Mesenchymal stem cell (in vitro differentiated cells and primary cell): ENCODE data around the gene RIMS1.

Experiments
- DNase-seq: peaks from one replicate; pipeline ENCODE4 v3.0.0-alpha.2; 2013
- H2AFZ ChIP-seq: one replicate; pipeline ENCODE4 v1.6.1; 2013; ENCODE audit warnings: low read depth, mild to moderate bottlenecking, control low read depth, inconsistent platforms, low read length, moderate library complexity
- H2AK5ac ChIP-seq: 2 replicates; pipeline ENCODE4 v1.6.1; 2013; ENCODE audit warnings: low read length, moderate library complexity, mild to moderate bottlenecking, inconsistent platforms; ENCODE audit not compliant: severe bottlenecking
- H2BK120ac ChIP-seq: one replicate; pipeline ENCODE4 v1.6.1; 2013; ENCODE audit warnings: low read depth, mild to moderate bottlenecking, inconsistent platforms, low read length, moderate library complexity
- H2BK12ac ChIP-seq, 2 experiments: one replicate each; pipeline ENCODE4 v1.6.1; 2013; ENCODE audit warnings: inconsistent platforms in 2 of 2, low read length in 2 of 2, mild to moderate bottlenecking in 2 of 2, moderate library complexity in 2 of 2, control low read depth in 1 of 2
- H2BK15ac ChIP-seq: one replicate; pipeline ENCODE4 v1.6.1; 2013; ENCODE audit warnings: mild to moderate bottlenecking, low read depth, inconsistent platforms; ENCODE audit not compliant: poor library complexity, severe bottlenecking
- H2BK5ac ChIP-seq: 2 replicates; pipeline ENCODE4 v1.6.1; 2013; ENCODE audit warnings: low read depth, mild to moderate bottlenecking, low read length, control low read depth, inconsistent platforms; ENCODE audit not compliant: poor library complexity, severe bottlenecking
- H3K14ac ChIP-seq, 2 experiments: one replicate each; pipeline ENCODE4 v1.6.1; 2013; ENCODE audit warnings: inconsistent platforms in 2 of 2, low read length in 2 of 2, control low read depth in 1 of 2, mild to moderate bottlenecking in 1 of 2, moderate library complexity in 1 of 2
- H3K18ac ChIP-seq, 2 experiments: one replicate each; pipeline ENCODE4 v1.6.1; 2013; ENCODE audit warnings: inconsistent platforms in 2 of 2, low read length in 2 of 2, control low read depth in 1 of 2, low read depth in 1 of 2, mild to moderate bottlenecking in 1 of 2
- H3K23ac ChIP-seq, 2 experiments: one replicate each; pipeline ENCODE4 v1.6.1; 2013; ENCODE audit warnings: inconsistent platforms in 2 of 2, low read length in 2 of 2, mild to moderate bottlenecking in 2 of 2, moderate library complexity in 2 of 2, control low read depth in 1 of 2
- H3K27ac ChIP-seq: 2 replicates; pipeline ENCODE4 v1.5.1; 2013; ENCODE audit warnings: mild to moderate bottlenecking, moderate library complexity, low read length, control low read depth, inconsistent platforms; ENCODE audit not compliant: poor library complexity, severe bottlenecking
- H3K27me3 ChIP-seq, 2 experiments: 2 replicates each; pipeline versions ENCODE4 v1.6.1 to v1.7.0; 2013; ENCODE audit warnings: low read length in 2 of 2, mild to moderate bottlenecking in 2 of 2, moderate library complexity in 2 of 2, control low read depth in 1 of 2, inconsistent platforms in 1 of 2; ENCODE audit not compliant: control insufficient read depth in 1 of 2, insufficient read depth in 1 of 2
- H3K36me3 ChIP-seq, 2 experiments: 2 replicates each; pipeline versions ENCODE4 v1.6.1 to v1.7.0; 2013; ENCODE audit warnings: low read length in 2 of 2, control low read depth in 1 of 2, inconsistent platforms in 1 of 2, low read depth in 1 of 2, mild to moderate bottlenecking in 1 of 2; ENCODE audit not compliant: insufficient read depth in 2 of 2, control insufficient read depth in 1 of 2
- H3K4ac ChIP-seq, 2 experiments: one replicate each; pipeline ENCODE4 v1.6.1; 2013; ENCODE audit warnings: inconsistent platforms in 2 of 2, low read length in 2 of 2, mild to moderate bottlenecking in 2 of 2, moderate library complexity in 2 of 2, control low read depth in 1 of 2, low read depth in 1 of 2
- H3K4me1 ChIP-seq: 2 replicates; pipeline ENCODE4 v1.6.1; 2013; ENCODE audit warnings: low read depth, low read length, control low read depth; ENCODE audit not compliant: control insufficient read depth, insufficient read depth
- H3K4me2 ChIP-seq: 2 replicates; pipeline ENCODE4 v1.6.1; 2013; ENCODE audit warnings: low read length, mild to moderate bottlenecking, inconsistent platforms; ENCODE audit not compliant: poor library complexity, severe bottlenecking
- H3K4me3 ChIP-seq, 2 experiments: 2 replicates each; pipeline versions ENCODE4 v1.5.1 to v1.7.0; 2013; ENCODE audit warnings: low read length in 2 of 2, mild to moderate bottlenecking in 2 of 2, control low read depth in 1 of 2, low read depth in 1 of 2; ENCODE audit not compliant: insufficient read depth in 1 of 2
- H3K79me1 ChIP-seq: replicated peaks from 2 replicates; pipeline ENCODE4 v1.6.1; 2013; ENCODE audit warnings: mild to moderate bottlenecking, control low read depth, low read length, inconsistent platforms; ENCODE audit not compliant: poor library complexity, severe bottlenecking
- H3K9ac ChIP-seq: 2 replicates; pipeline ENCODE4 v1.7.0; 2013; ENCODE audit warnings: mild to moderate bottlenecking, low read length, moderate library complexity
- H3K9me3 ChIP-seq: 2 replicates; pipeline ENCODE4 v1.7.0; 2013; ENCODE audit warnings: mild to moderate bottlenecking, low read length; ENCODE audit not compliant: control insufficient read depth
- H4K8ac ChIP-seq: one replicate; pipeline ENCODE4 v1.6.1; 2013; ENCODE audit warnings: inconsistent platforms, mild to moderate bottlenecking, low read length, moderate library complexity
- H4K91ac ChIP-seq: one replicate; pipeline ENCODE4 v1.6.1; 2013; ENCODE audit warnings: mild to moderate bottlenecking, low read length, inconsistent platforms
- WGBS: methylation state at CpG from one replicate; pipeline ENCODE4 v1.1.7; 2013; ENCODE audit warnings: mixed read lengths; 5-methylcytosine and 5-hydroxymethylcytosine counted together

The RIMS1 gene

DNA sequence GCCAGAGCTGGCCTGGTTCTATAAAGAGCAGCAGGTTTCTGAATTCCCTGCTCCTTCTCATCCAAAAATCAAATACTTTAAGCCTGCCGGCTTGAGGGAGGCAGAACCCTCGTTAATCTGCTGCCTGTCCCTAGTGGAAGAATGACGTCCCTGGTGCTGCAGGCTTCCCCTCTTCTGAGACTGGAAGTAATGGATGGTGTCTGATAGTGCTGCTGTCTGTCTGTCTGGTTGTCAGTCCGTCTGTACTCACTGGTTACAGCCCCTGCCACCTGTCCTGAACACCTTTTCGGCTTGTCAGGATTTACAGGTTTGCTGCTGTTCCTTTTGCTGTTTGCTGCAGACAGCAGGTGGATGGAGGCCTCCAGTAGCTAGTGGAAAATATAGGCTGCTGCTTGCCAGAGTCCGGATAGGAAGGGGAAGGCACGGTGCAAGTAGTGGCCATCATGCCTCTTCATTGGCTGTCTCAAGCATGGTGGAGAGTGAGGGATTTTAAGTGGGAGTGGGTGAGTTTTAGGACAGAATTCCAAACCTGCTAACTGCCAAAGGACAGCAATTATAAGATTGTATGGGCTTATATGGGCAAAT lies 2.5 kb downstream of the RIMS1 start:
- Histone ChIP-seq H2BK5ac (no peak overlapping the region), H3K14ac (no peak overlapping the region), H2BK120ac (no peak overlapping the region), H3K27ac (no peak overlapping the region), H3K36me3 (no peaks in the 10 kb centered on the region), H2BK12ac (no peak overlapping the region), H3K4me2 (no peak overlapping the region), H3K79me1 (no peaks in the 10 kb centered on the region), H2BK15ac (no peak overlapping the region), H3K9ac (no peak overlapping the region), H2AK5ac (no peak overlapping the region), H3K4me3 (no peak overlapping the region), H3K4ac (no peak overlapping the region), H4K91ac (no peak overlapping the region), H3K18ac (no peak overlapping the region), H3K23ac (no peak overlapping the region), H2AFZ (no peak overlapping the region), H3K4me1 (peaks cover 10% of the 10 kb centered on the region), H3K27me3 (peaks cover 34 to 37% of the 10 kb centered on the region in 2 experiments), H3K9me3 (no peaks in the 10 kb centered on the region), H4K8ac (no peak overlapping the region)
- no peak for DNase-seq
- 69% methylated on average over 7 of the region's 7 CpGs for WGBS

DNA sequence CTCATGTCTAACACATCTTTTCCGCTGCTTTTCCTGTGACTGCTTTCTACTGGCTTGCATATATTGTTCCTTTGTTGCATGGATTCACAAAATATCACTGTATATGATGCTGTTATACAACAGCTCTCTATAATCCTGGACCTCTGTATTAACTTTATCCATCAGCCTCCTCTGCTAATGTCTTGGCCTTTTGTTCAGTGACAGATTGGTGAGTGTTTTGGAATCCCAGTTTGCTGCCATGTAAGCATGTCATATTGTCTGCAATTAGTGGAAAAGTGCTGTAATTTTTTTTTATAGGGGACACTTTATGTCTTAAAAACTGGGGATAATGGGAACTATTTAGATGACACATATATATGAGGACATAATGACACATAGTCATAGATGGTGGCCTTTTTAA lies 3.0 kb downstream of the RIMS1 start:
- no peak overlapping the region for H3K4me3 ChIP-seq

DNA sequence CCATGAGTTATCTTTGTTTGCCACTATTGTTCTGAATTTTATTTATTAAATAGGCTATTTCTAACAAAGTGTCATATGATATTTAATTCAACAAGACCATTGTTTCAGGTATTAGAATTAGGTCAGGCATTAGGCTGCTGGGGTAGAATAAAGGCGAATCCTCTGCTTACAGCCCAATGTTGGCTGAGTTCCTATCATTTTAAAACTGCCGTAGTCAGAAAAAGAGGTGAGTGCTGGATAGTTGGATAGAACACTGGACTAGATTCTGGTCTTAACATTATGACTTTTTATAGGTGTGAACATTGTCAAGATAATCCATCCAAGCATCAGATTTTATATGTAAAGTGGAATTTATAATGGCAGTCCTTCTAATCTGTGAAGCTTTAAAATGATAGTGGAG lies 6.3 kb downstream of the RIMS1 start:
- Histone ChIP-seq H2AK5ac (no peak overlapping the region), H3K18ac (no peak overlapping the region), H3K79me1 (no peaks in the 10 kb centered on the region), H2BK15ac (no peak overlapping the region), H3K14ac (no peak overlapping the region), H2BK12ac (no peak overlapping the region), H2AFZ (no peak overlapping the region), H3K23ac (no peak overlapping the region), H3K4me2 (no peak overlapping the region), H2BK120ac (no peak overlapping the region), H4K91ac (no peak overlapping the region), H4K8ac (no peak overlapping the region), H2BK5ac (no peak overlapping the region), H3K27me3 (peaks cover 13 to 19% of the 10 kb centered on the region in 2 experiments), H3K36me3 (no peaks in the 10 kb centered on the region), H3K27ac (no peak overlapping the region), H3K4me3 (no peak overlapping the region), H3K4me1 (no peaks in the 10 kb centered on the region), H3K4ac (no peak overlapping the region), H3K9ac (no peak overlapping the region), H3K9me3 (no peaks in the 10 kb centered on the region)
- no peak for DNase-seq
- 85% methylated on average over 2 of the region's 2 CpGs for WGBS

More for the DNA sequence above, 3.0 kb downstream of the RIMS1 start:
- no peaks in the 10 kb centered on the region for H3K9me3 ChIP-seq
- H3K4ac ChIP-seq, result no peak overlapping the region
- H4K8ac ChIP-seq, result no peak overlapping the region
- 100% methylated on average over 1 of the region's 1 CpG for WGBS
- H3K79me1 ChIP-seq, result no peaks in the 10 kb centered on the region
- peaks cover 34 to 37% of the 10 kb centered on the region in 2 experiments for H3K27me3 ChIP-seq
- no peak overlapping the region for H3K18ac ChIP-seq
- peaks cover 10% of the 10 kb centered on the region for H3K4me1 ChIP-seq
- no peak overlapping the region for H2BK15ac ChIP-seq
- H3K4me2 ChIP-seq, result no peak overlapping the region
- H3K36me3 ChIP-seq, result no peaks in the 10 kb centered on the region
- no peak overlapping the region for H4K91ac ChIP-seq
- H2AFZ ChIP-seq, result no peak overlapping the region
- no peak overlapping the region for H3K9ac ChIP-seq
- no peak overlapping the region for H3K27ac ChIP-seq
- no peak for DNase-seq
- no peak overlapping the region for H3K23ac ChIP-seq
- H2AK5ac ChIP-seq, result no peak overlapping the region
- H2BK12ac ChIP-seq, result no peak overlapping the region
- H2BK5ac ChIP-seq, result no peak overlapping the region
- no peak overlapping the region for H3K14ac ChIP-seq
- H2BK120ac ChIP-seq, result no peak overlapping the region

DNA sequence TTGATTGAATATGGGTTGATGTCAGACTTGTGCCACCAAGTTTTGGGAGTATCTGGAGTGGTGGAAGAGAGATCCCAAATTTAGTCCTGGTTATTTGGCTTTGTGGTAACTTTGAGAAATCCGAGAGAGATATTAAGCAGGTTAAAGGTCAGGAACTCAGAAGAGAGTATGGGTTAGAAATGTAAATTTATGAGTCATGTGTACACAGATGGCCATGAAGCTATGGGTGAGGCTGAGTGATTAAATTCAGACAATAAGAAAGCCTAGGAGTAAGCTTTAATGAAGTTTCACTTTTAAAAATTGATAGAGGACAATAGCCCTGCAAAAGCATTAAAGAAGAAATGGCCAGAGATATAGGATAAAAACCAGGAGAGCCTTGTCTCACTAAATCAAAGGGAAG lies 14.3 kb downstream of the RIMS1 start:
- Histone ChIP-seq H2BK5ac (no peak overlapping the region), H3K4me2 (no peak overlapping the region), H3K4ac (no peak overlapping the region), H2BK15ac (no peak overlapping the region), H2BK12ac (no peak overlapping the region), H3K14ac (no peak overlapping the region), H2AK5ac (no peak overlapping the region), H3K9me3 (no peaks in the 10 kb centered on the region), H3K36me3 (no peaks in the 10 kb centered on the region), H2AFZ (no peak overlapping the region), H3K23ac (no peak overlapping the region), H3K27me3 (no peaks in the 10 kb centered on the region), H3K79me1 (no peaks in the 10 kb centered on the region), H3K9ac (no peak overlapping the region), H2BK120ac (no peak overlapping the region), H3K27ac (no peak overlapping the region), H3K4me3 (no peak overlapping the region), H3K4me1 (no peaks in the 10 kb centered on the region), H4K91ac (no peak overlapping the region), H3K18ac (no peak overlapping the region), H4K8ac (no peak overlapping the region)
- no peak for DNase-seq
- WGBS, result 12% methylated on average over 1 of the region's 1 CpG
